GM12878 (cell line): ENCODE results near the gene TMPRSS6. TPM values are rescaled to one million over a fixed set of nuclear protein-coding genes. Genes with fewer than 3 reads are reported as not detected.
A peak's percentile ranks its signal among the peaks of the same experiment; 100 is the strongest.

Experiments
- CBX3 ChIP-seq: fragments of 200-600 bp; sonication (generic); IDR thresholded peaks from 2 replicates; pipeline ENCODE4 v1.6.1; 2016; ENCODE audit warnings: low read depth, borderline replicate concordance
- CHD2 ChIP-seq: IDR thresholded peaks from 2 replicates; pipeline ENCODE4 v1.6.1; 2011; ENCODE audit warnings: low read depth, low read length, improper control_type of control experiment, borderline replicate concordance
- CREB1 ChIP-seq: IDR thresholded peaks from 2 replicates; pipeline ENCODE4 v1.6.1; 2012; ENCODE audit warnings: low read depth, mild to moderate bottlenecking, inconsistent platforms
- CUX1 ChIP-seq: IDR thresholded peaks from 2 replicates; pipeline ENCODE4 v1.6.1; 2012; ENCODE audit warnings: improper control_type of control experiment, low read depth, low read length; ENCODE audit not compliant: insufficient replicate concordance
- DPF2 ChIP-seq: fragments of 450-650 bp; IDR thresholded peaks from 2 replicates; pipeline ENCODE4 v1.6.1; 2017; ENCODE audit warnings: mild to moderate bottlenecking
- EED ChIP-seq: sonication (generic); IDR thresholded peaks from 2 replicates; pipeline ENCODE4 v1.6.1; 2016; ENCODE audit warnings: antibody characterized with exemption, low read depth
- EGR1 ChIP-seq, 2 experiments: IDR thresholded peaks; 1 replicate in 1 of 2; 2 replicates in 1 of 2; pipeline ENCODE4 v1.6.1; 2011 to 2012; ENCODE audit warnings: low read depth in 2 of 2, low read length in 2 of 2, borderline replicate concordance in 1 of 2, mild to moderate bottlenecking in 1 of 2, moderate library complexity in 1 of 2
- ESRRA ChIP-seq: IDR thresholded peaks from 2 replicates; pipeline ENCODE4 v1.6.1; 2012; ENCODE audit warnings: mild to moderate bottlenecking, low read length, improper control_type of control experiment
- FOXK2 ChIP-seq: fragments of 450-650 bp; IDR thresholded peaks from 2 replicates; pipeline ENCODE4 v1.6.1; 2017; ENCODE audit warnings: mild to moderate bottlenecking, moderate library complexity
- GABPA ChIP-seq: IDR thresholded peaks from 2 replicates; pipeline ENCODE4 v1.6.1; 2014; ENCODE audit warnings: antibody characterized with exemption, low read depth, mild to moderate bottlenecking, inconsistent platforms
- HDGF ChIP-seq: fragments of 450-650 bp; IDR thresholded peaks from 2 replicates; pipeline ENCODE4 v1.6.1; 2016; ENCODE audit warnings: antibody characterized with exemption
- IRF3 ChIP-seq: fragments of 450-650 bp; IDR thresholded peaks from 2 replicates; pipeline ENCODE4 v1.6.1; 2014; ENCODE audit warnings: mild to moderate bottlenecking
- KAT2A ChIP-seq: conservative IDR thresholded peaks from 2 replicates; pipeline ENCODE4 v1.6.1; 2011; ENCODE audit warnings: low read depth, low read length; ENCODE audit not compliant: control insufficient read depth
- NBN ChIP-seq: fragments of 450-650 bp; IDR thresholded peaks from 2 replicates; pipeline ENCODE4 v1.6.1; 2016
- NFXL1 ChIP-seq: fragments of 450-650 bp; IDR thresholded peaks from 2 replicates; pipeline ENCODE4 v1.6.1; 2017; ENCODE audit warnings: antibody characterized with exemption, mild to moderate bottlenecking, borderline replicate concordance
- NFYA ChIP-seq: IDR thresholded peaks from 2 replicates; pipeline ENCODE4 v1.6.1; 2011; ENCODE audit warnings: low read depth, mild to moderate bottlenecking, low read length, improper control_type of control experiment, borderline replicate concordance
- NR2C1 ChIP-seq: fragments of 450-650 bp; IDR thresholded peaks from 2 replicates; pipeline ENCODE4 v1.6.1; 2017; ENCODE audit warnings: antibody characterized with exemption, mild to moderate bottlenecking, moderate library complexity
- POLR2AphosphoS2 ChIP-seq: IDR thresholded peaks from 2 replicates; pipeline ENCODE4 v1.6.1; 2011; ENCODE audit warnings: low read depth, mild to moderate bottlenecking, low read length, improper control_type of control experiment, moderate library complexity
- RUNX3 ChIP-seq: IDR thresholded peaks from 2 replicates; pipeline ENCODE4 v1.6.1; 2012; ENCODE audit warnings: low read length, inconsistent platforms
- SMAD5 ChIP-seq: IDR thresholded peaks from 2 replicates; pipeline ENCODE4 v1.6.1; 2016; ENCODE audit warnings: antibody characterized with exemption, low read depth
- SREBF1 ChIP-seq: IDR thresholded peaks from 2 replicates; pipeline ENCODE4 v1.6.1; 2012; ENCODE audit warnings: mild to moderate bottlenecking, low read length
- SREBF2 ChIP-seq: IDR thresholded peaks from 2 replicates; pipeline ENCODE4 v1.6.1; 2012; ENCODE audit warnings: mild to moderate bottlenecking, low read length
- SUPT20H ChIP-seq: IDR thresholded peaks from 2 replicates; pipeline ENCODE4 v1.6.1; 2011; ENCODE audit warnings: low read depth, mild to moderate bottlenecking, low read length, moderate library complexity, borderline replicate concordance; ENCODE audit not compliant: control insufficient read depth
- ZBTB33 ChIP-seq: fragments of 450-650 bp; IDR thresholded peaks from 2 replicates; pipeline ENCODE4 v1.6.1; 2017; ENCODE audit warnings: mild to moderate bottlenecking
- ZZZ3 ChIP-seq: IDR thresholded peaks from 2 replicates; pipeline ENCODE4 v1.6.1; 2011; ENCODE audit warnings: low read depth; ENCODE audit not compliant: control insufficient read depth, insufficient read length
- polyA plus RNA-seq, 11 experiments: library from polyadenylated mRNA; depleted of rRNA in 4 of 11; unstranded in 6 of 11; stranded (reverse) in 5 of 11; fragments of >200 nt; fragmentation: Nextera tagmentation in 4 of 11; fragmentation: Illumina TruSeq in 1 of 11; extraction: Ambion mirVana in 4 of 11; extraction: Trizol in 1 of 11; gene quantifications; 1 replicate in 1 of 11; 2 replicates in 10 of 11; pipeline versions ENCODE4 v1.2.1 to v1.2.3, GENCODE V29; 2011 to 2016; ENCODE audit warnings: inconsistent platforms in 2 of 11, missing spikeins in 2 of 11, low read depth in 1 of 11
- total RNA-seq, 4 experiments: library from RNA; depleted of rRNA in 3 of 4; stranded (reverse); fragments of >200 nt in 3 of 4; fragmentation: Illumina TruSeq in 1 of 4; extraction: Trizol in 1 of 4; gene quantifications; 2 replicates each; pipeline versions ENCODE4 v1.2.1 to v1.2.3, GENCODE V29; 2013 to 2021

The TMPRSS6 gene
- total and polyA plus RNA-seq, 10 of the 15 experiments (the other 5 are each of a cell fraction or from before 2014, with no cell fraction given), result 0.06 to 0.69 (median 0.19) TPM; not detected in 6

GRCh38 chr22:37021710-37022482 is 87.6 kb downstream of the TMPRSS6 start (continued):
- no peak for TF ChIP-seq ESRRA
- TF ChIP-seq EED, result no peak
- no peak for TF ChIP-seq IRF3
- TF ChIP-seq DPF2, result 0 out of 2 replicates have a peak, but pooled peaks have one; percentile 51
- no peak for TF ChIP-seq SREBF1
- no peak for TF ChIP-seq CUX1
- TF ChIP-seq GABPA, result peak; percentile 44; the same call in 1 of the 2 replicates
- no peak for TF ChIP-seq SREBF2
- TF ChIP-seq NFYA, result no peak
- no peak for TF ChIP-seq ZBTB33
- no peak for TF ChIP-seq NBN
- no peak for TF ChIP-seq KAT2A
- TF ChIP-seq RUNX3, result 0 out of 2 replicates have a peak, but pooled peaks have one; percentile 40
- no peak for TF ChIP-seq NFXL1
- TF ChIP-seq SUPT20H, result no peak
- TF ChIP-seq FOXK2, result no peak
- no peak for TF ChIP-seq ZZZ3
- TF ChIP-seq HDGF, result no peak
- no peak for TF ChIP-seq POLR2AphosphoS2
- no peak for TF ChIP-seq EGR1 (IDR thresholded peaks at IDR 0.05; ENCODE audit: borderline replicate concordance in 1 of 2, low read depth in 2 of 2, low read length in 2 of 2)
- TF ChIP-seq CREB1, result no peak
- no peak for TF ChIP-seq CBX3
- TF ChIP-seq CHD2, result no peak
- TF ChIP-seq SMAD5, result no peak
- TF ChIP-seq NR2C1, result no peak
